Central memory CD4-positive, alpha-beta T cell (primary cell): Measurements from ENCODE around the gene TEPSIN.
A peak's percentile ranks its signal among the peaks of the same experiment; 100 is the strongest.

ENCODE experiments used
- DNase-seq: peaks from one replicate; pipeline ENCODE4 v3.0.0; 2022

Gene TEPSIN

DNA sequence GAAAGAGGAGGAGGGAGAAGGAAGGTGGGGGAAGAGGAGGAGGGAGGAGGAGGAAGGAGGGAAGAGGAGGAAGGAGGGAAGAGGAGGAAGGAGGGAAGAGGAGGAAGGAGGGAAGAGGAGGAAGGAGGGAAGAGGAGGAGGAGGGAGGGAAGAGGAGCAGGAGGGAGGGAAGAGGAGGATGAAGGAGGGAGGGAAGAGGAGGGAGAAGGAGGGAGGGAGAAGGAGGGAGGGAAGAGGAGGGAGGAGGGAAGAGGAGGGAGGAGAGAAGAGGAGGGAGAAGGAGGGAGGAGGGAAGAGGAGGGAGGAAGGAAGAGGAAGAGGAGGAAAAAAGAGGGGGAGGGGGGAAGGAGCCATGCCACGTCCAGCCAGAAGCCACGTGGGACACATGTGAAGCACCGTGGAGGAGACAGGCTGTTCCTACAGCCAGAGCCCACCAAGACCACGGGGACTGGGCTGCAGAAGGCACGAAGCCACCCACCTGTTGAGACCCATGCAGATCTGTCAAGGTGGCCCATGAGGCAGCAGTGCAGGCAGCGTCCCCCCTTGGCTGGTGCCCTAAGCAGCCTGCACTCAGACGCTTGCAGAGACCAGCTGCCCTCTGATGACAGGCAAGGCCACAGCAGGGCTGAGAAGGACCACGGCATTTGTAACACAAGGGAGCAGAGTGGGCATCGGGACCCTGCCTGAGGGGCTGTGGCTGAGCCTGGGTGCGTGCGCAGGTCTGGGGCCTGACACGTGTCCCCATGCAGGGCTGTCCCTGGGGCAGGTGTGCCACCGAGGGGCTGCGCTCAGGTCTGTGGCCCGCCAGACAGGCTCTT, 10.6 kb upstream of the TEPSIN start:
- no peak for DNase-seq

DNA sequence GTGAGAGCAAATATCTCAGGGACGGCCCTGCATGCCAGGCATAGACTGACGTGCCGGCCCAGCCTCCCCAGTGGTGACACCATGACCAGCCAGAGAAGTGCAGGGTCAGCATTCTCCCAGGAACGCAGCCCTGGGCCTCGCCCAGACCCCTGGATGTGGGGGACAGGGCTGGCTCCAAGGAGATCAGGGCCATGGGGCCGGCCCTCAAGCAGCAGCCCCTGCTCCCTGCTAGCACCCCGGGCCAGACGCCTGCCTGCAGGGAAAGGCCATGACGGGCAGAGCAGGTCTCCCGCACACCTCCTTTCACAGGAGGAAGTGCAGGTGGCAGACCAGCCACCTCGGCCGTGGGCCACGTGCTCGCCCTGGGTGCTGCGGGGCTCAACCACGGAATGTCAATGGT, 9.8 kb upstream of the TEPSIN start:
- no peak for DNase-seq

GRCh38 chr17:81247339-81247990, 8.6 kb upstream of the TEPSIN start:
- DNase-seq = no peak

DNA sequence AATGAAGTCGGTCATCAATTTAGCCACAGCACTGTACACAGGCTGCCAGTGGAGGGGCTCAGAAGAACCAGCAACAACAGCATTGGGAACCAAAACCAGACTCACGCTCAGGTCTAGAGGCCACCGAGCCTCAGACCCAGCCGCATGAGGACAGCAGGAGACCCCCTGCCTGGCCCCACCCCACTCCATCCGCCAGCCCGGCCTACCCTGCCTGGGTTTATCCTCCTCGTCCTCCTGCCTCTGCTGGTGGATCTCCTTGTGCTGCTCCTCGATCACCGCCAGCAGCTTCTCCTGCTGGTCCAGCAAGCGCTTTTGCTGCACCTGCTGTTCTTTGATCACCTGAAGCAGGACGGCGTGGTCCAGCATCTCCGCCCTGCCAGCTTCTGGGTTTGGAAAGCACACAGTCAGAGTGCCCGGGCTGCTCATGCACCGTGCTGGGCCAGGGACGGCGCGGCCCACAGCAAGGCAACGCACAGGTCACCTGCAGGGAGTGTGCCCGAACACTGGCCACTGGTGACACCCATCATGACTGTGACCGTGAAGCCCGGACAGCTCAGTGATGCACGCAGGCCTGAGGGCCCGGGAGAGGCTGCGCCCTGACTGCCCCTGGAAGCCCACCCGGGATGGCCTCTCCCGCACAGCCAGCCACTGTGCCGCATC, 8.0 kb upstream of the TEPSIN start:
- no peak for DNase-seq

DNA sequence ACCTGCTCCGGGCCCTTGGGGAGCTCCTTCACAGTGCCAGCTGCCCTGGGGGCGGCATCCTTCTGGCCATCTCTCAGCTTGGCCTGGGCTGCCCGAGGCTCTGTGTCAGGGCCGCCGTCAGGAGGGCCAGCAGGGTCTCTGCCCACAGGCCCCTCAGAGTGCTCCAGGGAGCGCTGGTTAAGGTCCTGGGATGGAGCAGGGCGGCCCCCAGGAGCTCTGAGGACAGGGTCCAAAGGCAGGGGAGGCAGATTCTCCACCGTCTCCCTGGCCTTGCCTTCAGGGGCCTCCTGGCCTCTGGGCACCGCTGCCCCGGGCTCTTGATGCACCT, 7.5 kb upstream of the TEPSIN start:
- no peak for DNase-seq

DNA sequence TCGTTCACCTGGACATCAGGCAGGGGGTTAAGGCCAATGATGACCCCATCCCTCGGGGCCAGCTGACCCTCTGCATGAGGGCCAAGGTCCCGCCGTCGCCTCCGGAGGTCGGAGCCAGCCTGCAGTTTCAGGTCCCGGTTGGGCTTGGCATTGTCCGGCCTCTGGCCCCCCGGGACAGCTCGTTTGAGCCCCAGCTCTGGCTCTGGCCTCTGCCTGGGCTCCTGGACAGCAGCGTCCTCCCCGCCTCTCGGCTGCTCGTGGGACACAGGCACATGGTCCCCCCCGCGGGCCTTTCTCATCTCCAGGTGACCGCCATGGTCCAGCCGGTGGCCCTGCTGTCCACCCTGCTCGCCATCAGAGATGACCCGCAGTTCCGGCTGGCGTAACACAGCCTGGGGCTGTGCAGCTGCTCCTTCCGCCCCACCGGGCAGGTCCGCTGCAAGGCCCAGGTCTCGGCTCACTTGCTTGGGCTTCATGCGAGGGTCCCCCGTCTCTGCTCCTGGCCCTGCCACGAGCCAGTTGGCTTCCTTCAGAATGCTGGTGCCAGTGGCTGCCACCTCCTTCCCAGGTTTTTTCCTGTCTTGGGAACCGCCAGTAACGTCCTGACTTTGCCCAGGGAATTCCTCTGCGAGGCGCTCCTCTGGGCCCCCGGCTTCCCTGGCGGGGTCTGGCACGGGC, 6.9 kb upstream of the TEPSIN start:
- no peak for DNase-seq

DNA sequence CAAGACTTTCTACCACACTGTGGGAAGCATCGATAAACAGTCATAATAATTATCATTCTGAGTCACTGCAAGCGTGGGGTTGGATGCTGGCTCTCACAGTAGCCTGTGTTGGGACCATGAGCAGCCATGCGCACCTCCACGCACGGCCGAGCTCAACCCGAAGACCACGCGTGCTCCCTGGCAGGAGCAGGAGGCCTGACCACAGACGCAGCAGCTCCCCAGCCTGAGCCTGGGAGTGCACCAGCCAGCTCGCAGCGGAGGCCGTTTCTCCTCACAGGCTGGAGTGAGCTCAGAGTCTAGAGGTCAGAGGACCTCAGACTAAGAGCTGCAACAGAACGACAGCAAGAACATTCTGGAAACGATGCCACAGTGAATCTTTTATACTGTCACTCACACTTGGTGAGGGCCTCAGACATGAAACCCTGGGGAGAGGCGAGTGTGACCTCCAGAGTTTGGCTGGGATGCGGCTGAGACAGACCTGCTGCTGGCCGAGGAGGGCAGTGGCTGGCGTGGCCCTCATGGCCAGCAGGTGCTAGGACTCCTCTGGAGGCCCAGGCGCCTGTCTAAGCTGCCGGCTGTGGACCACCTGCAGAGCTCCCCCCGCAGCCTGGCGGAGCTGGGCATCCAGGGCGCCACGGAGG, 6.3 kb upstream of the TEPSIN start:
- DNase-seq = no peak

- DNase-seq = no peak
Observed at GRCh38 chr17:81244358-81245023, 5.6 kb upstream of the TEPSIN start.

GRCh38 chr17:81243333-81243664, 4.4 kb upstream of the TEPSIN start:
- no peak for DNase-seq

GRCh38 chr17:81242421-81243332, 3.8 kb upstream of the TEPSIN start:
- no peak for DNase-seq

- DNase-seq = peak; percentile 41
Observed at GRCh38 chr17:81241648-81242420, 3.0 kb upstream of the TEPSIN start.

GRCh38 chr17:81241203-81241602, 2.3 kb upstream of the TEPSIN start:
- DNase-seq = no peak

DNA sequence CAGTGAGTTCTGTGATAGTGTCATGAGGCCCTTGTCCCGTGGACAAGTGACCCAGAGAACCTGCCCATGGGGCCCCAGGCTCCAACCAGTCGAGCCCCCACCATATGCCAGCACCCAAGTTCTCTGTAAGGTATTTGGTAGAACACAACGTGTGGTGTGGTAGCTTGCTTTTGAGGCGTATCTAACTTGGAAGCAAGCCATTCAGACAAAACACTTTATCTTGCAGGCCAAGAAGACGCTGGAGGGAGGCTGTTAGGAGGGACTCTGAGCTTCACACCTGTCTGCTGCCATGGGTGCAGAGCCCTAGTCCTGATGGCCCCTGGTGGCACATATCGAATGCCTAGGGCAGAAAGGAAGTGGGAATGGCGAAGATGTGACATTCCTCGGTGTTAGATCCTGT, 1.9 kb upstream of the TEPSIN start:
- no peak for DNase-seq

- peak; percentile 26 for DNase-seq
Observed at GRCh38 chr17:81239714-81240555, 1.1 kb upstream of the TEPSIN start.

- no peak for DNase-seq
Observed at GRCh38 chr17:81238490-81238814, 403 bp downstream of the TEPSIN start.

DNA sequence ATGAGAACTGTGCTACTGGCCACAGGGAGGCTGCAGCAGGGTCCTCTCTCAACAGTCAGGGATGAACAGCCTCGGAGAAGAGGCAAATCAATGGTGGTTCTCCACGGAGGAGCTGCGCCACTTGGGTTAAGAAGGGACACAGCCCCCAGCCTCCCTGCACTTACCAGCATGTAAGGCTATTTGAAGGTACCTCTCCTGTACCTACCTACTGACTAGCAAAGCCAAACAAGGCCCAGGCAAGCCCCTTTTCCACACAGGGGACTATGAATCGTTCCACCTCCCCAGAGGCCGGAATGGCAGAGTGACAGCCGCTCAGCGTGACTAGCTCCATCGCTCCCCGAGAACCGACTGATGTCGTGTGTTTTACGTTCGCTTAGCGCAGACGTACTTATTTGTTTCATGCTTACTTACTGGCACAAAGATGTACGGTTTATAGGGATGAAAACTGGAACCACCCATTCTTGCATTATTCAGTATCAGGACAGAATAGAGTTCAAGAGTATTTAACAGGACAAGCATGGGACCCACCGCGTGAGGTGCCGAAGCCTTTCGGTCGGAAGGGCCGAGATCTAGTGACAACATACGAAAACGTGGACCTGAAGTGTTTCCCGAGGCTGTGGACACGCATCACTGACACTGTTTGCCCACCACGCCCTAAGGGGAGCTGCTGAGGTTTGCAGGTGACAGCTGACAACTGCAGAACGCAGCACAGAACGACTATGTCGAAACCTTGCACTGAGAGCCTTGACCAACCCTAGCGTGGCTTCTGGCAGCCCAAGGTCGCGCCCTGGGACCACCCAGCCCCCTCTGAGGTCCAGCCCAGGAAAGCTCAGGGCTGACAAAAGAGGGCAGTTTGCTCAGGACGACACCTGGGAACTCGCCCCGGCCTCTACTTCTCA, 1.0 kb downstream of the TEPSIN start:
- DNase-seq = no peak

DNA sequence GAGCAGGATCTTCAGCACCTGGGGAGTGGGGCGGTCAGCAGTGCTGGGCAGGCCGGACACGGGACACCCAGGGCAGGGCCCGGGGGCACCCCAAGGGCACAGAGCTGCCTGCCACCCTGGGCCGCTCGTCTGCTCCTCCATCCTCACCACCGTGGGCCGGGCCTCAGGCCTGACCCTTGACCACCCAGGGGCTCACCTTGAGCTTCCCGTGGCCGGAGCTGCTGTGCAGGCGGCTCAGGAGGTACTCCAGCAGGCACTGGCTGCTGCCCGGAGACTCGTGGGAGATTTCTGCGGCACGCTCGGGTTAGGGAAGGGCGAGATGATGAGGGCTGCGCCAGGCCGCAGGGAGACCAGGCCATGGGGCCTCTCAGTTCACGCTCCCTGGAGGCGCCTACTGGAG, 2.1 kb downstream of the TEPSIN start:
- no peak for DNase-seq

DNA sequence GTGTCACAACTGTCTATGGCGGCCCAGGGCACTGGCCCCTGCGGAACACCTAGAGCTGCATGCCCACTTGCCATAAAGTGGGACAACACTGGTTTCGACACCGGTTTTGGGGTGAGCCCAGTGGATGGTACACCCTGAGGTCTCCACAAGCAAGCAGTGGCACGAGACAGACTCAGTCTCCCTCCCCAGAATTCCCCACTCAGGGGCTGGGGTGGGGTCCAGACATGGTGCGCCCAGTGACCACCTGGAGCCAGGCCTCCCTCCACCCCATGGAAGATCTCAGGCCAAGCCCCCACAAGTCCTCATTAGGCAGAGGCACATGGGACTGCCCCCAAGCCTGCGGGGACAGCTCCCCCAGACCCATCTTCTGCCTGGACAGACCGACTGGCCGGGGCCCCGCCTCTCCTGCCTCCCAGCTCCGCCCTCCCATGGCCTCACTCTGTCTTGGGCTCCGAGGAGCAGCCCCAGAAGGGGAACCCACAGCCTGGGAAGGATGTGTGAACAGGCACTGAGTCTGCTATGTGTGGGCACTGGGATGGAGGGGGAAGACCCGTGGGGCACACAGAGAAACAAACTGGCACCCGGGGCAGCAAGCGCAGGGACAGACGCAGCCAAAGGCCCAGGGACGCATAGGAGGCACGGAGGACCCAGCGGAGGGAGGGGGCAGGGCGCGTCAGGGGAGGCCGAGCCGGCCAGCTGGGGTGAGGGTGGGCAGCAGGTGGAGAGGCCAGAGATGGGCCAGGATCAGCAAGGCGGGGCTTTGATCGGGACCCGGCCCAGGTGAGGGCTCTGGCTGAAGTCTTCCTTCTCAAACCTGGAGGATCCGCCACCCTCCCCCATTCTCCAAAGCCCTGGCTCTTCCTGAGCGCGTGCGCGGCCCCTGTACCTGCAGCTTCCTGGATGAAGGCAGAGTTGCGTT, 2.8 kb downstream of the TEPSIN start:
- DNase-seq = no peak
